WTC11 (cell line): Measurements from ENCODE around the gene SPSB2. TPM values are rescaled to one million over a fixed set of nuclear protein-coding genes. Genes with fewer than 3 reads are reported as not detected.
A peak's percentile ranks its signal among the peaks of the same experiment; 100 is the strongest.

Source experiments
- ATAC-seq: fragments of 200-7000 bp; cut with Tn5 transposase; 2 replicates; pipeline ENCODE4 v1.10.0; 2021; ENCODE audit warnings: mild to moderate bottlenecking, moderate library complexity
- CTCF ChIA-PET: fragments of 300-600 bp; sonication (Branson Sonifier 250); formaldehyde crosslinking; loops from one replicate; lab custom pipeline; 2021; ENCODE audit warnings: antibody characterized with exemption; lab: Charles Lee
- POLR2A ChIA-PET: fragments of 350-600 bp; sonication (Branson Sonifier 250); formaldehyde crosslinking; loops from one replicate; lab custom pipeline; 2021; ENCODE audit warnings: antibody characterized with exemption; lab: Charles Lee
- DNase-seq: peaks from one replicate; pipeline ENCODE4 v3.0.0; 2021; ENCODE audit warnings: low spot score
- H3K27ac Mint-ChIP-seq: 2 replicates; pipeline ENCODE4 v1.8.0; 2021; ENCODE audit warnings: mixed read lengths
- H3K27me3 Mint-ChIP-seq: 2 replicates; pipeline ENCODE4 v1.8.0; 2021; ENCODE audit warnings: low read depth, mild to moderate bottlenecking, moderate library complexity, mixed read lengths
- H3K36me3 Mint-ChIP-seq: 2 replicates; pipeline ENCODE4 v1.8.0; 2021; ENCODE audit warnings: mixed read lengths
- H3K4me1 Mint-ChIP-seq: 2 replicates; pipeline ENCODE4 v1.8.0; 2022; ENCODE audit warnings: mixed read lengths
- H3K4me3 Mint-ChIP-seq: 2 replicates; pipeline ENCODE4 v1.8.0; 2021; ENCODE audit warnings: mild to moderate bottlenecking, moderate library complexity, mixed read lengths
- H3K9me3 Mint-ChIP-seq: 2 replicates; pipeline ENCODE4 v1.8.0; 2021; ENCODE audit warnings: mixed read lengths
- ARID4B ChIP-seq: sonication (generic); formaldehyde crosslinking; IDR thresholded peaks from 2 replicates; pipeline ENCODE4 v1.8.0; 2023; ENCODE audit warnings: missing genetic modification reagents, mild to moderate bottlenecking, borderline replicate concordance
- NR3C1 ChIP-seq: sonication (generic); formaldehyde crosslinking; conservative IDR thresholded peaks from 2 replicates; pipeline ENCODE4 v1.8.1; 2023; ENCODE audit warnings: low read depth, mild to moderate bottlenecking, missing genetic modification reagents
- PRRX2 ChIP-seq: fragments of 250-450 bp; sonication (Bioruptor Pico); IDR thresholded peaks from 2 replicates; pipeline ENCODE4 v1.8.0; 2021; ENCODE audit warnings: mild to moderate bottlenecking
- RELA ChIP-seq: sonication (generic); formaldehyde crosslinking; IDR thresholded peaks from 2 replicates; pipeline ENCODE4 v1.8.1; 2022; ENCODE audit warnings: missing genetic modification reagents, mild to moderate bottlenecking, borderline replicate concordance
- STAT6 ChIP-seq: sonication (generic); formaldehyde crosslinking; conservative IDR thresholded peaks from 2 replicates; pipeline ENCODE4 v1.8.1; 2023; ENCODE audit warnings: mild to moderate bottlenecking, low read depth, missing genetic modification reagents, moderate library complexity
- ZBTB43 ChIP-seq: sonication (generic); formaldehyde crosslinking; IDR thresholded peaks from 2 replicates; pipeline ENCODE4 v1.8.1; 2023; ENCODE audit warnings: mild to moderate bottlenecking, missing genetic modification reagents
- ZNF281 ChIP-seq: sonication (generic); formaldehyde crosslinking; IDR thresholded peaks from 2 replicates; pipeline ENCODE4 v1.8.0; 2023; ENCODE audit warnings: mild to moderate bottlenecking, missing genetic modification reagents
- ZNF532 ChIP-seq: fragments of 250-450 bp; sonication (Bioruptor Pico); IDR thresholded peaks from 2 replicates; pipeline ENCODE4 v1.9.0; 2021; ENCODE audit warnings: mild to moderate bottlenecking, borderline replicate concordance
- total RNA-seq: library from RNA; stranded (reverse); gene quantifications from 3 replicates; pipeline ENCODE4 v1.2.3, GENCODE V29; 2021

Gene SPSB2
- total RNA-seq, 1 experiment from 2014 or later: 25.5 TPM

- CTCF ChIA-PET: interaction anchor here (0.7 to 8.9 kb wide), 5 partner anchors 10 to 276 kb away, joined by 3 to 110 read pairs (median 3); partner anchors contain the start of genes GPR162, IFFO1, LAG3 and PTMS
- Mint-ChIP-seq H3K4me1 (peaks cover 28% of the 10 kb centered on the region), H3K9me3 (no peaks in the 10 kb centered on the region), H3K4me3 (no peak overlapping the region), H3K36me3 (peaks cover 45% of the 10 kb centered on the region), H3K27me3 (peaks cover 5% of the 10 kb centered on the region), H3K27ac (peak overlapping the region; percentile 20; the same call in 1 of the 2 replicates)
- no peak for TF ChIP-seq ZNF532 (CRISPR knock-in tag)
- no peak for TF ChIP-seq ZNF281 (CRISPR knock-in tag)
- no peak for TF ChIP-seq STAT6 (CRISPR knock-in tag)
- no peak for TF ChIP-seq ARID4B (CRISPR knock-in tag)
- TF ChIP-seq NR3C1 (CRISPR knock-in tag): no peak
- no peak for TF ChIP-seq RELA (CRISPR knock-in tag)
- POLR2A ChIA-PET: no interaction called here
- DNase-seq: no peak
- no peak for ATAC-seq
These were observed 41.6 kb downstream of the SPSB2 start for GRCh38 chr12:6831450-6831995.

- no peak for ATAC-seq
- peaks cover 32% of the 10 kb centered on the region for H3K4me1 Mint-ChIP-seq
- H3K4me3 Mint-ChIP-seq: peak overlapping the region; percentile 20; the same call in 1 of the 2 replicates
- POLR2A ChIA-PET: interaction anchor here (0.6 kb wide), 1 partner anchor 88 kb away, joined by 5 read pairs; no protein-coding TSS in a partner anchor
- CTCF ChIA-PET: interaction anchor here (0.7 to 8.9 kb wide), 6 partner anchors 10 to 275 kb away, joined by 3 to 110 read pairs (median 3); partner anchors contain the start of genes GPR162, IFFO1, LAG3 and PTMS
- no peaks in the 10 kb centered on the region for H3K9me3 Mint-ChIP-seq
- no peak for DNase-seq
- TF ChIP-seq ZBTB43 (no peak), PRRX2 (CRISPR knock-in tag) (no peak)
- H3K27ac Mint-ChIP-seq: no peak overlapping the region
- H3K27me3 Mint-ChIP-seq: peaks cover 10% of the 10 kb centered on the region
- H3K36me3 Mint-ChIP-seq: peaks cover 41% of the 10 kb centered on the region
These were observed 42.1 kb downstream of the SPSB2 start for GRCh38 chr12:6830999-6831398.
